ENCODE measurements around the gene TUBA3E. TPM values are rescaled to one million over a fixed set of nuclear protein-coding genes. Genes with fewer than 3 reads are reported as not detected.
"Not testable (repeated sequence)": the region's sequence is repeated elsewhere in the genome, so short reads cannot be mapped to it uniquely, and the experiment has no call there.

Gene TUBA3E
- not detected for total RNA-seq

- DNase-seq (ENCODE audit: low spot score in 2 of 2), result peak in 1 of 2 donors; percentile 36
- no peak for TF ChIP-seq POLR2A (IDR thresholded peaks at IDR 0.05)
- no peak for TF ChIP-seq CTCF (IDR thresholded peaks at IDR 0.05)
- WGBS, 2 donors, result 95 to 100% methylated on average over 5 to 19 of the region's 26 CpGs
- H3K4me3 ChIP-seq (ENCODE audit: low read depth, poor library complexity, severe bottlenecking), result no peak within 1 kb of the TSS
- intact Hi-C loops (cut with DNase I; ENCODE audit: low total_unique reads), result no loop called here
Measured at GRCh38 chr2:130198343-130198742, at the start of gene TUBA3E. Gene TUBA3E, minus strand, starts transcription at chr2:130198439. Its CDS starts 79 bp downstream, at chr2:130198360.

GRCh38 chr2:130246430-130246829 is 48.2 kb upstream of the TUBA3E start:
- DNase-seq (ENCODE audit: low spot score in 2 of 2), result no peak
- 54 to 66% methylated on average over 7 of the region's 7 CpGs for WGBS, 2 donors
- TF ChIP-seq CTCF (IDR thresholded peaks at IDR 0.05) (no peak), POLR2A (IDR thresholded peaks at IDR 0.05) (no peak)
- no peak overlapping the region for H3K4me3 ChIP-seq (ENCODE audit: low read depth, poor library complexity, severe bottlenecking)
- intact Hi-C loops (cut with DNase I; ENCODE audit: low total_unique reads), result no loop called here

GRCh38 chr2:130245976-130246375 is 47.7 kb upstream of the TUBA3E start:
- intact Hi-C loops (cut with DNase I; ENCODE audit: low total_unique reads), result no loop called here
- 67 to 74% methylated on average over 3 of the region's 3 CpGs for whole genome bisulfite sequencing, 2 donors
- TF ChIP-seq CTCF (IDR thresholded peaks at IDR 0.05) (no peak), POLR2A (IDR thresholded peaks at IDR 0.05) (no peak)
- no peak for DNase-seq (ENCODE audit: low spot score in 2 of 2)
- no peak overlapping the region for H3K4me3 ChIP-seq (ENCODE audit: low read depth, poor library complexity, severe bottlenecking)

- 82% methylated on average over 2 of the region's 2 CpGs for WGBS, 2 donors
- TF ChIP-seq CTCF (IDR thresholded peaks at IDR 0.05) (no peak), POLR2A (IDR thresholded peaks at IDR 0.05) (no peak)
- intact Hi-C loops (cut with DNase I; ENCODE audit: low total_unique reads), result no loop called here
- no peak overlapping the region for H3K4me3 ChIP-seq (ENCODE audit: low read depth, poor library complexity, severe bottlenecking)
- no peak for DNase-seq (ENCODE audit: low spot score in 2 of 2)
Measured at GRCh38 chr2:130243359-130243758, 45.1 kb upstream of the TUBA3E start.

- H3K4me3 ChIP-seq (ENCODE audit: low read depth, poor library complexity, severe bottlenecking), result no peak overlapping the region
- 75 to 81% methylated on average over 8 of the region's 8 CpGs for WGBS, 2 donors
- no peak for DNase-seq (ENCODE audit: low spot score in 2 of 2)
- TF ChIP-seq POLR2A (IDR thresholded peaks at IDR 0.05) (no peak), CTCF (IDR thresholded peaks at IDR 0.05) (no peak)
- intact Hi-C loops (cut with DNase I; ENCODE audit: low total_unique reads), result no loop called here
Measured at GRCh38 chr2:130241041-130241707, 42.9 kb upstream of the TUBA3E start.

- DNase-seq (ENCODE audit: low spot score in 2 of 2); H3K4me3 ChIP-seq (ENCODE audit: low read depth, poor library complexity, severe bottlenecking); intact Hi-C loops (cut with DNase I; ENCODE audit: low total_unique reads): not testable (repeated sequence)
- whole genome bisulfite sequencing, 2 donors, result 72 to 78% methylated on average over 6 of the region's 6 CpGs
Measured at GRCh38 chr2:130239581-130239980, 41.3 kb upstream of the TUBA3E start.

GRCh38 chr2:130233066-130233465 is 34.8 kb upstream of the TUBA3E start:
- intact Hi-C loops (cut with DNase I; ENCODE audit: low total_unique reads); H3K4me3 ChIP-seq (ENCODE audit: low read depth, poor library complexity, severe bottlenecking); DNase-seq (ENCODE audit: low spot score in 2 of 2): not testable (repeated sequence)
- 87 to 96% methylated on average over 2 of the region's 2 CpGs for WGBS, 2 donors

All from lower leg skin (tissue), 4 donors.